ENCODE measurements around the gene LMAN2L.

GRCh38 chr2:96716388-96716787 lies 23.5 kb downstream of the LMAN2L start:
- TF ChIP-seq CTCF (conservative IDR thresholded peaks at IDR 0.05; ENCODE audit: low read depth, low read length) (no peak), EZH2 (IDR thresholded peaks at IDR 0.05; ENCODE audit: borderline replicate concordance, low read depth, low read length, poor library complexity, severe bottlenecking) (no peak)

Measured in A673 (cell line).